Activated T-cell treated with anti-CD3 and anti-CD28 coated beads, Interleukin-2, amount 50 U/mL, for 4 hours (primary cell): Measurements from ENCODE around the gene C22orf23. TPM values are rescaled to one million over a fixed set of nuclear protein-coding genes. Genes with fewer than 3 reads are reported as not detected.
"Not testable (repeated sequence)": the region's sequence is repeated elsewhere in the genome, so short reads cannot be mapped to it uniquely, and the experiment has no call there.

Experiments
- ATAC-seq, 2 donors: fragments of 200-7000 bp; cut with Tn5 transposase; one replicate each; pipeline ENCODE4 v1.10.0; 2021
- DNase-seq: peaks from one replicate; pipeline ENCODE4 v3.0.0-alpha.2; 2020
- H3K27me3 Mint-ChIP-seq: one replicate; pipeline ENCODE4 v1.8.0; 2021; ENCODE audit warnings: low read depth, mixed read lengths
- H3K36me3 Mint-ChIP-seq: one replicate; pipeline ENCODE4 v1.8.0; 2022; ENCODE audit warnings: mixed read lengths; ENCODE audit not compliant: insufficient read depth
- H3K4me1 Mint-ChIP-seq: one replicate; pipeline ENCODE4 v1.8.0; 2021; ENCODE audit warnings: low read depth, mixed read lengths
- H3K4me3 Mint-ChIP-seq: one replicate; pipeline ENCODE4 v1.8.0; 2021; ENCODE audit warnings: mild to moderate bottlenecking, moderate library complexity, mixed read lengths
- H3K9me3 Mint-ChIP-seq: one replicate; pipeline ENCODE4 v1.8.0; 2021; ENCODE audit warnings: mixed read lengths
- total RNA-seq, 3 donors: library from RNA; stranded (reverse); gene quantifications; one replicate each; pipeline ENCODE4 v1.2.1, GENCODE V29; 2021

Gene C22orf23
- total RNA-seq, 3 donors from 2014 or later, result 0.46 TPM; not detected in 2

DNA sequence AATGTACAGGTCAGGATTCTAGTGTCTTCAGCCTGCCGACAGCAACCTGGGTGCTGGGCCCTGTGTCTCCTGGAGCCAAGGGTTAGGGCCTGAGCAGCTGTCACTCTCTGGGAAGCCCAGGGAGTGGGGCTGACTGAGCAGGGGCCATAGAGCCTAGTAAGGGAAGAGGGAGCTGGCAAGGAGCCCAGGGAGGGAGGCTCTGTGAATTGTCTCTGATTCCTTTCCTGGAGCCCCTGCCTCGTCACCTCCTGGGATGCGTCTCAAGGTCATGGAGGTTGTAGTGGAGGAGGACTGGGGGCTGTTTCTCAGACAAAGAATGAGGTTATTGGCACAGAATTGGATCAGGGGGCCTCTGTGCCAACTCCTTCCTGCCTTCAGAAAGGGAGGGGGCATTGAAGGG, 19.1 kb upstream of the C22orf23 start:
- H3K4me1 Mint-ChIP-seq, result no peaks in the 10 kb centered on the region
- ATAC-seq, result no peak
- DNase-seq, result no peak
- H3K36me3 Mint-ChIP-seq, result peaks cover 20% of the 10 kb centered on the region
- no peaks in the 10 kb centered on the region for H3K9me3 Mint-ChIP-seq
- H3K4me3 Mint-ChIP-seq, result no peak overlapping the region
- H3K27me3 Mint-ChIP-seq, result no peaks in the 10 kb centered on the region

DNA sequence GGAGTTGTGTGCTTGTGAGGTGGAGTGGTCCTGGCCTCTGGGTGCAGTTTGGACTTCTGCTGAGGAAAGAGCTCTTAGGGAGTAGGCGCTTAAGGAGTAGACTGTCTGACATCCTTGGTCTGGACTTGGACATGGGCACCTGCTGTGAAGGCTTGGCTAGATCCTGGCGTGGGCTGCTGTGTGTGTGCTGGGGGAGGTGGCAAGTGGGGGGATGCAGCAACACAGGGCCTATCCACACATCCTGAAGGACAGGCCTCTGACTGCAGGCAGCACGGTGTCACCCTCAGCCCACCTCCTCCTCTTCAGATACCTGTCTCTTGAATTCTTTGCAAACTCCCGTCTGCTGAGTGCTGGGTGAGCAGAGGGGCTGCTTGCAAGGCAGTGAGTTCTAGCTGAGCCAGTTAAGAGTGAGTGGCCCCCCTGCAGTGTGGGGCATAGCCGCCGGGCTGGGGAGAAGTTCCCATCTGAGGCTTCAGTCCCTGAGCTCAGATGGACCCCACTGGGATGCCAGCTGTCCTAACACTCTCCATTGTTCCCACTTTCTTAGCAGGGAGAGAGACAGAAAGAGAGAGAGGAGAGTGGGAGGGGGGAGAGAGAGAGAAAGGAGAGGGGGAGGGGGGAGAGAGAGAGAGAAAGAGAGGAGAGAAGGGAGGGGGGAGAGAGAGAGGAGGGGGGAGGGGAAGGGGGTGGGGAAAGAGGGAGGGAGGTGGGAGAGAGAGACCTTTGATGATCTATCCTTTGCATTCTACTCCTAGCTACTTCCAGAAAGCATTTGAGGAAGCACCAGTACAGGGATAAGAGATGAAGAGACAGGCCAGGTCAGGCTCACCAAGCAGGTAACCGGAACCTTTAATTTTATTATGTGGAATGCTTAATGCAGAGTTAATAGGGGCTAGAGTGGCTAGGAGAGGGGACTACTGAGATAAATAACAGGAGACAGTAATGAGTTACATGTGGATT, 18.4 kb upstream of the C22orf23 start:
- Mint-ChIP-seq H3K27me3 (no peaks in the 10 kb centered on the region), H3K9me3 (no peaks in the 10 kb centered on the region), H3K4me1 (no peaks in the 10 kb centered on the region), H3K4me3 (no peak overlapping the region), H3K36me3 (peaks cover 25% of the 10 kb centered on the region)
- DNase-seq (no peak), ATAC-seq (no peak)

DNA sequence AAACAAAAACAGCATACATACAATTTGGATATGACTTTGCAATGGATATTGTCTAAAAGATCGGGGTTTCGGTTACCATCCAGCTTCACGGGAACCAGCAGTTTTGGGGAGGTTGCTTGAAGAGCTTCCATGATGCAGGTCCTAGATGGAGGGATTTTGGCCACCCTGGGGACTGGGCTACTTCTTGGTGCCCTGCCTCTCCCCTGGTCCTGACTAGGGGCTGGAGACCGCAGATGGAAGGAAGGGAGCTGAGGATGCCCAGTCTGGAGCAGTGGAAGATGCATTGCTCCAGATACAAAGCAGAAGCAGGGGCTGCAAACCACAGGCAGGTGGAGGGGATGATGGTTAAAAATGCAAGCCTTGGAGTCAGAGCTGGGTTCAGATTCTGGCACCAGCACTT, 17.5 kb upstream of the C22orf23 start:
- ATAC-seq (no peak), DNase-seq (no peak)
- Mint-ChIP-seq H3K4me1 (no peaks in the 10 kb centered on the region), H3K27me3 (no peaks in the 10 kb centered on the region), H3K36me3 (peaks cover 28% of the 10 kb centered on the region), H3K4me3 (no peak overlapping the region), H3K9me3 (no peaks in the 10 kb centered on the region)

DNA sequence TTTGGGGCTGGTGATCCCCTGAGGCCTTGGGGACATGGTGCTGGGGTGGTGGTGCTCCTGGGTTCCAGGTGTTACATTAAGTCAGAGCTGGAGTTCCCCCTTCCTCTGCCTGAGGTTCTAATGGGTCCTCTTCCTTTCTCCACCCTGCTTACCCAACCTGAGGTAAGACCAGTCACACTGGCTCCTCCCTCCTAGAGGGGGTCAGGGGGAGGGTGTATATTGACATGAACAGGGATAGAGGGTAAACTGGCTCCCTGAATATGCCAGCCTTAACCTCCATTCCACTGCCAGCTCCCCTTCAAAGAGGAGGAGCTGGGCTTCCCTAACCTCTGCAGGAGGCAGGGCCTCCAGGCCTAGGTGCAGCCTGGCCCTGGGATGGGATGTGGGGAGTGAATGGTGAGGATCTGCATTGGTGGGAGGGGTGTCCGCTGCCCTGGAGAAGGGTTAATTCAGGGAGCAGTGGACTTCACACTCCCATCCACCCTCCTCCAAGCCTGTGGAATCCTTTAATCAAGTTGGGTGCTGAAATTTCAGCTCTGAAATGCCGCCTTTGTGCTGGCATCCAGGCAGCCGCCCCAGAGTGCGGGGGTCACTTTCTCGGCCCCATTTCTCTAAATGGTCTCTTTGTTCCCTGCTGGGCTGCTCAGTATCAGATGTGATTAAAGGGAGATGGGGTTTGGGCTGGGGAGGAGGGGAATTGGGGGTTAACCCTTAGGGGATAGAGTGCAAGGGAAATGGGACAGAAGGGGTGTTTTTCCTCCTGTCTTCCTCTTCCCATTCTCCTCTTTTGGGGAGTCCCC, 15.3 kb upstream of the C22orf23 start:
- no peaks in the 10 kb centered on the region for H3K4me1 Mint-ChIP-seq
- H3K36me3 Mint-ChIP-seq, result peaks cover 29% of the 10 kb centered on the region
- no peak for DNase-seq
- no peak overlapping the region for H3K4me3 Mint-ChIP-seq
- no peaks in the 10 kb centered on the region for H3K27me3 Mint-ChIP-seq
- no peak for ATAC-seq
- no peaks in the 10 kb centered on the region for H3K9me3 Mint-ChIP-seq

DNA sequence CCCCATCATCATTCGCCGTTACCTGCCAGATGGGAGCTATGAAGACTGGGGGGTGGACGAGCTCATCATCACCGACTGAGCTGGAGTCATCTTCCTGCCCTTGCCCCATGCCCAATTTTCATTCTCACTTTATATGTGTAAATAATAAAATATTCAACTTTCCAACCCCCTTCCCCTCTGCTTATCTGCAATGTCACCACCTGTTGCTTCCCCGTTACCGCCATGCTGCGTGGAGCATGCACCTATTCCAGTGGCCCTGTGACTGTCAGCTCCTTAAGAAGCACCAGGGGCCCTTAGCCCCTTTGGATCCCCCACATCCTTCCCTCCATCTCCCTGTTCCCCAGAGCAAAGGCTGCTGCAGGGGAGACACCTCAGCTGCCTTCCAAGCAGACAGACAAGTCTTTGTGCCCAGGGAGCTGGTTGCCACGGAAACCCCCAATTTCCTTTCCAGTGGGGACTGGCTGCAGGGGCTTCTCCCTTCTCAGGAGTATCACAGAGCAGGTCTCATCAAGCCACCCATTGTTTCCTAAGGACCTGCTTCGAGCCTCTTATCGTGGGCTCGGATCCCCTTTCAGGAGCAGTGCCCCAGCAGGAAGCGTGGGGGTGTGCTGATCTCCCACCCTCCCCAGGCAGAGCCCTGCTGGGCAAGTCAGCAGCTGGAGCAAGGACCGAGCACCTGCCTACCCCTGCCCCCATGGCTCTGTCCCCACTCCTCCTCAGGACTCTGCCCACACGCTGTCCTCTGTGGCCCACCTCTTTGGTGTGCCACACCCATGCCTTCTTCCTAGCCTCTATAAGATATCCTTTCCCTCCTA, 14.4 kb upstream of the C22orf23 start:
- H3K36me3 Mint-ChIP-seq, result peaks cover 29% of the 10 kb centered on the region
- DNase-seq, result no peak
- H3K4me1 Mint-ChIP-seq, result no peaks in the 10 kb centered on the region
- H3K27me3 Mint-ChIP-seq, result no peaks in the 10 kb centered on the region
- H3K9me3 Mint-ChIP-seq, result no peaks in the 10 kb centered on the region
- ATAC-seq, result no peak
- no peak overlapping the region for H3K4me3 Mint-ChIP-seq

DNA sequence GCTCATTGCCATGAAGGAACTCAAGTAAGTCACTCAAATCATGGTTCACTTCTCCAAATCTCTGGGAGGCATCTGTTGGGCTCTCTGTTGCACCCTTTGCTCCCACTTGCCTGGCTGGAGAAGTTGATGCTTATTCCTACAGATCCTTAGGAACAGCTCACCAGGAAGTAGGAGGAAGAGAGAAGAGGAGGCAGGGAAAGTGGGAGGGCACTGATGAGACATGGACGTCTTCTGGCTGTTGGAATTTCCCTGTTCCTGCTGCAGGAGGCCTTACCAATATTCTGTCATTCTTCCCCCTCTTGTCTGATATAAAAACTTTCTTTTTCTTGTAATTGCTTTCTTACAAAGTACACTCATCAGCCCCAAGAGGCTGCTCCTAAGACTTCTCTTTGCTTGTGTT, 13.7 kb upstream of the C22orf23 start:
- no peak overlapping the region for H3K4me3 Mint-ChIP-seq
- no peaks in the 10 kb centered on the region for H3K27me3 Mint-ChIP-seq
- peaks cover 31% of the 10 kb centered on the region for H3K36me3 Mint-ChIP-seq
- ATAC-seq, result no peak
- DNase-seq, result no peak
- H3K4me1 Mint-ChIP-seq, result no peaks in the 10 kb centered on the region
- H3K9me3 Mint-ChIP-seq, result no peaks in the 10 kb centered on the region

DNA sequence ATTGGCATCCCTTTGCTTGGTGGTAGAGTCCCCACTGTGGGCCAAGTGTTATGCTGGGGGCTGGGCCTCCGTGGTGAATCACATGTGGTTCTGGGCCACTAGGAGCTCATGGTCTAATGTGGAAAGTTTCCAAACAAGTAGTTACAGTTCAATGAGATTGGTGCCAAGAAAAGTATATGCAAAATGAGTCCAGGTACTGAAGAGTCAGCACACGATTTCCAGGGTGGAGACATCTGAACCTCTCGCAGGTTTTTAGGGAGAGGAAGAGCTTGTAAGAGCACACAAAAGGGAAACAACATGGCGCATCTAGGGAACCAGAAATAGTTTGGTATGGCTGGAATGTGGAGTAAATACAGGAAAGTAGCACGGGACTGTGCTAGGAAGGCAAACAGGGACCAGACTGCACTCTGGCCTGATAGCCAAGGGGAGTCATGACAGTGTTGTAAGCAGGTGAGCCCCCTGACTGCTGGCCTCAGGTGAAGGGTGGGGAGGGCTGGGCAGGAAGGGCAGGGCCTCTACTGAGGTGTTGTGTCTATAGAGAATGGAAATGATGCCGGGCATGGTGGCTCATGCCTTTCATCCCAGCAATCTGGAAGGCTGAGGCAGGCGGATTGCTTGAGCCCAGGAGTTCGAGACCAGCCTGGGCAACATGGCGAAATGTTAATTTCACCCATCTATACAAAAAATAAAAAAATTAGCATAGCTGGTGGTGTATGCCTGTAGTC, 12.7 kb upstream of the C22orf23 start:
- peaks cover 2% of the 10 kb centered on the region for H3K4me1 Mint-ChIP-seq
- no peaks in the 10 kb centered on the region for H3K27me3 Mint-ChIP-seq
- H3K4me3 Mint-ChIP-seq, result no peak overlapping the region
- no peak for DNase-seq
- no peak for ATAC-seq
- peaks cover 36% of the 10 kb centered on the region for H3K36me3 Mint-ChIP-seq
- H3K9me3 Mint-ChIP-seq, result no peaks in the 10 kb centered on the region

DNA sequence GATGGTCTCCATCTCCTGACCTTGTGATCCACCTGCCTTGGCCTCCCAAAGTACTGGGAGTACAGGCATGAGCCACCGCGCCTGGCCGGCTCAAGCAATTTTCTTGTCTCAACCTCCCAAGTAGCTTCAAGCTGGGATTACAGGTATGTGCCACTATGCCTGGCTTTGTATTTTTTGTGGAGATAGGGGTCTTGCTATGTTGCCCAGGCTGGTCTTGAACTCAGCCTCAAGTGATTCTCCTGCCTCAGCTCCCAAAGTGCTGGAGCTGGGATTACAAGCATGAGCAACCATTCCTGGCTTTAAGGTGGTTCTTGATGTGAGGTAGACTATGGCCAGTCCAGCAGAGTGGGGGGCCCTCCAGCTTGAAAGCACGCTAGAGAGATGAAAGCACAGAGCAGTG, 7.7 kb upstream of the C22orf23 start:
- DNase-seq, result no peak
- no peak for ATAC-seq
- Mint-ChIP-seq H3K4me3 (no peak overlapping the region), H3K27me3 (no peaks in the 10 kb centered on the region), H3K36me3 (peaks cover 43% of the 10 kb centered on the region), H3K9me3 (no peaks in the 10 kb centered on the region), H3K4me1 (peaks cover 16% of the 10 kb centered on the region)

DNA sequence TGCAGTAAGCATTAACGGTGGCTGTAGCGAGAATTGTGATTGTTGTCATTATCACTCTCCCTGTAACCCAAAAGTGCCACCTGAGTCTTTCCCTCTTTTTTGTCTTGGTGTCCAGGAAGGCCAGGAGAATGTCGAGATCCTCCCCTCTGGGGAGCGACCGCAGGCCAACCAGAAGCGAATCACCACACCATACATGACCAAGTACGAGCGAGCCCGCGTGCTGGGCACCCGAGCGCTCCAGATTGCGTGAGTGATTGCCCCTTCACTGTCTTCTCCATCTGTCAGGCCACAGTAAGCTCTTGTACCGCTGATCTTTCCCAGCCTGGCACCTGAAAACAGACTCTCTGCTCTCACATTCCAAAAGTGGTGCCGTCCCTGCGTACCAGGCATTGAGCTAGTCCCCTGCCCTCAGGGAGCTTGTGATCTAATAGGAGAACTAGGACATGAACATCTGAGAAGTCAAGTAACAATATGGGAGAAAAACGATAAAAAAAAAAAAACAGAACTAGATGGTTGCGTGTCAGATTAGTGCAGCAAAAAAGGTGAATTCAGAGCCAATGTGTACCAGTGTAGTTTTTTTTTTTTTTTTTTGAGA, 5.9 kb upstream of the C22orf23 start:
- H3K36me3 Mint-ChIP-seq, result peaks cover 43% of the 10 kb centered on the region
- DNase-seq, result no peak
- H3K4me1 Mint-ChIP-seq, result peaks cover 27% of the 10 kb centered on the region
- no peaks in the 10 kb centered on the region for H3K9me3 Mint-ChIP-seq
- no peaks in the 10 kb centered on the region for H3K27me3 Mint-ChIP-seq
- no peak for ATAC-seq
- no peak overlapping the region for H3K4me3 Mint-ChIP-seq

DNA sequence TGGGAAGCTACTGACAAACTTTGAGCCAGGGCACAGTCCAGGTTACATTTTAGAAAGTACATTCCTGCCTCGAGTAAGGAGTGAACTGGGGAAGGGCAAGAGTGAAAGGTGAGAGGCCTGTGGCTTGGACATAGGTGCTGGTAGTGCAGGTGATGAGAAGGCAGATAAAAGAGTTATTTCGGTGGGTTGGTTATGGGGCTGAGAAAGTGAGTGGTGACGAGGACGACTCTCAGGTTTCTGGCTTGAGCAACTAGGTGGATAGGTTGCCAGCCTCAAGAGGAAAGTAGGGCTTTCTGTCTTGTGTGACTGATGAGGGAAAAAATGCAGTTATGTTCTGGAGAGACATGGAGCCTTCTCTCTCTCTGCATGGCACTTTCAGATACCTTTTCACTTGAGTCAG, 3.8 kb upstream of the C22orf23 start:
- peaks cover 38% of the 10 kb centered on the region for H3K36me3 Mint-ChIP-seq
- H3K4me1 Mint-ChIP-seq, result peaks cover 36% of the 10 kb centered on the region
- ATAC-seq, result no peak
- no peaks in the 10 kb centered on the region for H3K9me3 Mint-ChIP-seq
- DNase-seq, result no peak
- no peak overlapping the region for H3K4me3 Mint-ChIP-seq
- H3K27me3 Mint-ChIP-seq, result peaks cover 6% of the 10 kb centered on the region

DNA sequence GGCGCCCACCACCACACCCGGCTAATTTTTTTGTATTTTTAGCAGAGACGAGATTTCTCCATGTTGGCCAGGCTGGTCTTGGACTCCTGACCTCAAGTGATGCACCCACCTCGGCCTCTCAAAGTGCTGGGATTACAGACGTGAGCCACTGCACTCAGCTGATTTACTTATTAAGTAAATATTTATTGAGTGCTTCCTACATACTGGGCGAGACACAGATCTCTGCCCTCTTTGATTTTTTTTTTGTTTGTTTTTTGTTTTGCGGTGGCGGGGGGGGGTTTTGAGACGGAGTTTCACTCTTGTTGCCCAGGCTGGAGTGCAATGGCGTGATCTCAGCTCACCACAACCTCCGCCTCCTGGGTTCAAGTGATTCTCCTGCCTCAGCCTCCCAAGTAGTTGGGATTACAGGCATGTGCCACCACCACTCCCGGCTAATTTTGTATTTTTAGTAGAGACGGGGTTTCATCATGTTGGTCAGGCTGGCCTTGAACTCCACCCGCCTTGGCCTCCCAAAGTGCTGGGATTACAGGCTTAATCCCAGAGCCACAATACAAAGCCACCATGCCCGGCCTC, 2.5 kb upstream of the C22orf23 start:
- Mint-ChIP-seq H3K27me3 (peaks cover 13% of the 10 kb centered on the region), H3K4me1 (peaks cover 34% of the 10 kb centered on the region), H3K36me3 (peaks cover 32% of the 10 kb centered on the region)
- not testable (repeated sequence) for ATAC-seq, H3K9me3 Mint-ChIP-seq, H3K4me3 Mint-ChIP-seq, DNase-seq

DNA sequence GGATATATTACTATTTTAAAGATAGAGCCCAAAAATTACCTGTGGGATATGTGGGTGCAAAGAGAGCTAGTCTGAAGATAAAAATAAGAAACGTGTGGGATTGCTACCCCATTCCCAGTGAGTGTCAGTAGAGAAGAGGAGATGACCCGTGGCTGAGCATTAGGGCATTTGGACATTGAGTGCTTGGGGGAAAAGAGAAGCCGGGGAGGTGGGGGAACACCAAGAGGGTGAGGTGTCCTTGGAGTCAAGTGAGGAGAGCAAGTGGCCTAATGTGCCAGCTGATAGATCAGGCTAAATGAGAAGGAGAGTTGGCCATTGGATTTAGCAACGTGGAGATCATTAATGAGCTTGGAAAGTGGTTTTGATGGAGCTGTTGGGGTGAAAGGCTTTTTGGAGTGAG, 1.3 kb upstream of the C22orf23 start:
- H3K4me3 Mint-ChIP-seq, result peak overlapping the region; percentile 94
- H3K36me3 Mint-ChIP-seq, result peaks cover 32% of the 10 kb centered on the region
- peaks cover 13% of the 10 kb centered on the region for H3K27me3 Mint-ChIP-seq
- ATAC-seq, result no peak
- no peaks in the 10 kb centered on the region for H3K9me3 Mint-ChIP-seq
- DNase-seq, result no peak
- peaks cover 34% of the 10 kb centered on the region for H3K4me1 Mint-ChIP-seq

DNA sequence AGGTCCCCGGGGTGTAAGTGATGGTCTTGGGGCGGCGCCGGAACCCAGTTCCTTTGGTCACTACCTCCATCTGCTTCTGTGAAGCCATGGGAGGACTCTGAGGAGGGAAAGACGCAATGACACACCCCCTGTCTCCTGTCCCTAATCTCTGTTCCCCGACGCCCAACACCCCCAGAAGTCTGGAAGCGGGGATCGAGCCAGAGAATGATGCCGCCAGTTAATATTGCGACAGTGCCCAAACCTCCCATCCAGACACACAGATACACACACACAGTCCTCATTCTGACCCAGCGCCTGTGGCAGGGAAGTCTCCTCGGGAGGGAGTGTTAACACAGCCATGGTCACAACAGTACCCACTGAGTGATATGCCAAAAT, 352 bp downstream of the C22orf23 start:
- DNase-seq (no peak), ATAC-seq (peak; percentile 9 to 56)
- Mint-ChIP-seq H3K27me3 (peaks cover 13% of the 10 kb centered on the region), H3K36me3 (peaks cover 19% of the 10 kb centered on the region), H3K4me3 (peak overlapping the region; percentile 94), H3K9me3 (no peaks in the 10 kb centered on the region), H3K4me1 (peaks cover 29% of the 10 kb centered on the region)
